ENCODE results near the gene KHK.
A peak's percentile ranks its signal among the peaks of the same experiment; 100 is the strongest.
"Not testable (repeated sequence)": the region's sequence is repeated elsewhere in the genome, so short reads cannot be mapped to it uniquely, and the experiment has no call there.

KHK gene

GRCh38 chr2:27095745-27096651, 9.4 kb downstream of the KHK start:
- peak; percentile 88 for DNase-seq (ENCODE audit: low spot score)

- no peak for DNase-seq (ENCODE audit: low spot score)
These were observed 10.3 kb downstream of the KHK start for GRCh38 chr2:27096748-27097297.

DNA sequence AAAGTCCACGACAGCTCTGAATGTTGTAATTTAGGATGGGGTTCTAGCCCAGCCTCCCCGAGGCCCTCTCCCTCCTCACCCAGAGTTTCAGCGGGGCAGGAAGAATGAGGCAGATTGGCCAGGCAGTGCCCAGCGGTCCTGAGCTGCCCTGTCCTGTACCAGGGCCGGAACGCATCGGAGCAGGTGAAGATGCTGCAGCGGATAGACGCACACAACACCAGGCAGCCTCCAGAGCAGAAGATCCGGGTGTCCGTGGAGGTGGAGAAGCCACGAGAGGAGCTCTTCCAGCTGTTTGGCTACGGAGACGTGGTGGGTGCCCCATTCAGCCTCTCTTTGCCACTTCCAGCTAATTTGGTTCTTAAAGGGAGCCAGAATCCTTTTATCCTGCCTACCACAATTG, 10.8 kb downstream of the KHK start:
- DNase-seq (ENCODE audit: low spot score): no peak

- DNase-seq (ENCODE audit: low spot score): no peak
These were observed 12.9 kb downstream of the KHK start for GRCh38 chr2:27099334-27099955.

DNA sequence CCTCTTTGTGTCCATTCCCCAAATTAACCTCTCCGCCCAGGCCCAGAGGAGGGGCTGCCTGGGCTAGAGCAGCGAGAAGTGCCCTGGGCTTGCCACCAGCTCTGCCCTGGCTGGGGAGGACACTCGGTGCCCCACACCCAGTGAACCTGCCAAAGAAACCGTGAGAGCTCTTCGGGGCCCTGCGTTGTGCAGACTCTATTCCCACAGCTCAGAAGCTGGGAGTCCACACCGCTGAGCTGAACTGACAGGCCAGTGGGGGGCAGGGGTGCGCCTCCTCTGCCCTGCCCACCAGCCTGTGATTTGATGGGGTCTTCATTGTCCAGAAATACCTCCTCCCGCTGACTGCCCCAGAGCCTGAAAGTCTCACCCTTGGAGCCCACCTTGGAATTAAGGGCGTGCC, 13.5 kb downstream of the KHK start:
- no peak for DNase-seq (ENCODE audit: low spot score)

DNA sequence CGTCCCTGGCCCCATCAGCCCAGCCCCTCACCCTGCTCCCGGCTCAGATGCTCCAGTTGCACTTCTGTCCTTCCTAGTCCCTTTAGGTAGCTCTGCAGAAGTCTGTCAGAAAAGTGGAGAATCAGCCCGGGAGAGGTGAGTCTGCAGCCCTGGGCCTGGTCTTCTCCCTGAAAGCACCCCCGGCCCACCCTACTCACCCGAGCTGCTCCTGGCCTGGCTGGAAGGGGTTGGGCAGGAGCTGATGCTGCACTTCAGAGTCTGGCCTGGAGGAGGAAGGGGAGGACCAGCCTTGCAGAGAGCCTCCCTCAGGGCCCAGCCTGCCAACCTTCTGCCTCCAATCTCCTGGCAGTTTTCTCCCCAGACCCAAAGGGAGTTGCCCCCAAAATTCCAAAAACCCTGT, 15.8 kb downstream of the KHK start:
- DNase-seq (ENCODE audit: low spot score): no peak

DNA sequence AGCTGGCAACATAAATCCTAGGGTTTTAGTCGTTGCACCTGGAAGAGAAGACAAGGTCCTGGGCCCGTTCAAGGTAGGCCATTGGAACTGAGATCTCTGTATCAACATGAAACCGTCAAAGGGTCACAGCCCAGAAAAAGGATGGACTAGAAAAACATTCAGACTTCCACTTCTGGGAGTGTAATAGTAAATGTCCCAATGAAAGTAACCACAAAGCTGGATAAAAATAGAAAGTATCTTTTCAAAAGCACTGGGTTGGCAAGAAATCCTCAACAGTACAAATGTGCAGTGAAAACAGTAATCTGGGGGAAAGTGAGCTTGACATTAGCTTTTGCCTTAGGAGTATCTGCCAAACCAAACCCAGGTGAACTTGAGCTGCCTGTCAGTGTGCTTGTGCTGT, 19.4 kb downstream of the KHK start:
- no peak for DNase-seq (ENCODE audit: low spot score)

- DNase-seq (ENCODE audit: low spot score): no peak
These were observed 21.6 kb downstream of the KHK start for GRCh38 chr2:27108221-27108620.

GRCh38 chr2:27109083-27109482, 22.5 kb downstream of the KHK start:
- DNase-seq (ENCODE audit: low spot score): no peak

DNA sequence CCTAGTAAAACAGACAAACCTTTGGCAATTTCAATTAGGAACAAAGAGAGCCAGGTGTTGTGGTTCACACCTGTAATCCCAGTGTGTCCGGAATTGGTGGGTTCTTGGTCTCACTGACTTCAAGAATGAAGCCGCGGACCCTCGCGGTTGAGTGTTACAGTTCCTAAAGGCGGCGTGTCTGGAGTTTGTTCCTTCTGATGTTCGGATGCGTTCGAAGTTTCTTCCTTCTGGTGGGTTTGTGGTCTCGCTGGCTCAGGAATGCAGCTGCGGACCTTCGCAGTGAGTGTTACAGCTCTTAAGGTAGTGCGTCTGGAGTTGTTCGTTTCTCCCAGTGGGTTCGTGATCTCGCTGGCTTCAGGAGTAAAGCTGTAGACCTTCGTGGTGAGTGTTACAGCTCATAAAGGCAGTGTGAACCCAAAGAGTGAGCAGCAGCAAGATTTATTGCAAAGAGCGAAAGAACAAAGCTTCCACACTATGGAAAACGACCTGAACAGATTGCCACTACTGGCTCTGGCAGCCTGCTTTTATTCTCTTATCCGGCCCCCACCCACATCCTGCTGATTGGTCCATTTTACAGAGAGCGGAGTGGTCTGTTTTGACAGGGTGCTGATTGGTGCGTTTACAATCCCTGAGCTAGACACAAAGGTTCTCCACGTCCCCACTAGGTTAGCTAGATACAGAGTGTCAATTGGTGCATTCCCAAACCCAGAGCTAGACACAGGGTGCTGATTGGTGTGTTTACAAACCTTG, 24.2 kb downstream of the KHK start:
- DNase-seq (ENCODE audit: low spot score): not testable (repeated sequence)

- DNase-seq (ENCODE audit: low spot score): not testable (repeated sequence)
These were observed 25.0 kb downstream of the KHK start for GRCh38 chr2:27111392-27112078.

GRCh38 chr2:27115519-27115918, 28.9 kb downstream of the KHK start:
- DNase-seq (ENCODE audit: low spot score): no peak

DNA sequence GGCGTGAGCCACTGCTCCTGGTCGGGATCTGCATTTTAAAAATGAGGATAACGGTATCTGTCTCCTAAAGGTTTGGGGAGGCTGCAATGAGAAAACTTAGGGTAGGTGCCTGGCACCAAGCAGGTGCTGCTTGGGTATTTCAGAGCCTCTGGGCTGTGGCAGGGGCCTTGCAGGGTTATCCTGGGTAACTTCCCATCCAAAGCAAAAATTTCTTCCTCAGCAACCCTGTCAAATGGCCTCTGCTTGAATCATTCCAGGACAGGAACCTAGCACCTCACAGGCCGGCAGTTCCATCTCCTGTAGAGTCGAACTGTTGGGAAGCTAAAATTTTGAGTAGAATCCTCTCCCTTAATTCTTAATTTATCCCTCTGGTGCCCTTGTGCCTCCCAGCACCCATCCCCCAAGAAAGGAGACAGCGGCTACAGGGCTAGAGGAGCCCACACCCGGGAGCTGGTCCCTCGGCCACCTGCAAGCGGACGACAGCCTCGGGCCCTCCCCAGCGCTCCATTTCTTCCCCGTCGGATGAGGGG, 31.5 kb downstream of the KHK start:
- DNase-seq (ENCODE audit: low spot score): no peak

GRCh38 chr2:27118525-27119329, 32.2 kb downstream of the KHK start, which contains the start of gene CGREF1:
Gene CGREF1 (minus strand): TSS chr2:27119128. CDS start chr2:27104366, 14,762 bp downstream.
- DNase-seq (ENCODE audit: low spot score): peak; percentile 76

DNA sequence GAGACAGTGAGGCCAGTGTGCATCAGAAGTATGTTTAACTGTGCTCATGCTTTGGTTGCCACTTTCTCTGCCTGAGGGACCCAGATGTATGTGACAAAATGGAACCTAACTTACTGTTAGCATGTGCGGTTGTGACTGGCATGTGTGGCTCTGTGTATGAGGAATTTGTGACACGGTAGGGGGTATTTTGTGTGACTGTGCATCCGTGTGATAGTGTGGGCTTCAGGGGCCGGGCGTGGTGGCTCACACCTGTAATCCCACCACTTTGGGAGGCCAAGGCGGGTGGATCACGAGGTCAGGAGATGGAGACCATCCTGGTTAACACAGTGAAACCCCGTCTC, 32.7 kb downstream of the KHK start:
- DNase-seq (ENCODE audit: low spot score): not testable (repeated sequence)

GRCh38 chr2:27121906-27122305, 35.3 kb downstream of the KHK start:
- DNase-seq (ENCODE audit: low spot score): no peak

DNA sequence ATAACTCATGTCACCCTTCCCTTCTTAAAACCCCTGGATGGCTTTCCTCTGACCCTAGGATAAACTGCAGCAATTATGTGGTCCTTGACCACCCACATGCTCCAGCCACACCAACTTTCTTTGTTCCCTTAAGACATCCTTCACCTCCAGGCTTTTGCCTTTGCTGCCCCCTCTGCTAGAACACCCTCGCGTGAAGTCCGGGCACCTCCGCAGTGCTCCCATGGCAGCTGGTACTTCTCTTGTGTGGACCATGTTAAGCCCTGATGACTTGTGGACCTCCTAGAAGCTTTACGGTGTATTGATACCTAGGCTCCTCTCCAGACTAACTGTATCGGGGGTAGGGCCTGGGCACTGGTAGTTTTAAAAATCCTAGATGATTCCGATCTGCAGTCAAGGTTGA, 36.2 kb downstream of the KHK start:
- no peak for DNase-seq (ENCODE audit: low spot score)

DNA sequence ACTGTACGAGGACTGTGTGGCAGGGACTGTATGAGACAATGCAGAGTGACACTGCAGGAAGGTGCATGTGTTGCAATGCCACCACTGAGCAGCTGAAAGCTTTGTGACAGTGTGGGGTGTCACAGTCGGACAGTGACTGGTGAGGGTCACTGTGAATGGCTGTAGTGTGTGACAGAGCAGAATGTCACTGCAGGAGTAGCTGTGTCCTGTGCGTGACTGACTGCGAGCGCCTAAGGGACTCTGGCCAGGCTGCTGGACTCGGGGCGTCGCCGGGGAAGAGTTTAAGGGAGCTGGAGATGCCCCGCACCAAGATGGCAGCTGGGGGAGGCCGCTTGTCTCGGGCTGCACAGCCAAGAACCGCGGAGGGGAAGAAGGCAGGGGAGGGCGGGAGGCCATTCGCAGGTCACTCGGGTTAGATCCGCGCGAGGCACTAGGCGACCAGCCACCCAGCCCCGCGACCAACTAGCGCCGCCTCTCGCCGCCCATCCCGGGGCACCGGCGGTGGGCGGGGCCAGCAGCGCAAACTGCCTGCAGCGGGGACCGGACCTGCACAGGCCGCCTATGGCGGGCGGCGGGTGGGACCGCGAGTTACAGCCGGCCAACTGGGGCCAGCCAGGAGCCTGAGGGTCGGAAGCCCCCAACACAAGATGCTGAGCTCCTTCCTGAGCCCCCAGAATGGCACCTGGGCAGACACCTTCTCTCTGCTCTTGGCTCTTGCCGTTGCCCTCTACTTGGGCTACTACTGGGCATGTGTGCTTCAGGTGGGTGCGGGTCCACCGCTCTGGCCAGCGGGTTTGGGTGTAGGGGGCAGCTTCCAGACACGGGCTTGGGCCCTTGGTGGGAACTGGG, 37.0 kb downstream of the KHK start, which contains the start of gene ABHD1:
Gene ABHD1, plus strand, starts transcription at position 514 of the 849 bp plus-strand sequence. Its CDS starts 134 bp downstream, at position 648.
- peak; percentile 84 for DNase-seq (ENCODE audit: low spot score)

GRCh38 chr2:27125104-27125503, 38.5 kb downstream of the KHK start:
- DNase-seq (ENCODE audit: low spot score): no peak

DNA sequence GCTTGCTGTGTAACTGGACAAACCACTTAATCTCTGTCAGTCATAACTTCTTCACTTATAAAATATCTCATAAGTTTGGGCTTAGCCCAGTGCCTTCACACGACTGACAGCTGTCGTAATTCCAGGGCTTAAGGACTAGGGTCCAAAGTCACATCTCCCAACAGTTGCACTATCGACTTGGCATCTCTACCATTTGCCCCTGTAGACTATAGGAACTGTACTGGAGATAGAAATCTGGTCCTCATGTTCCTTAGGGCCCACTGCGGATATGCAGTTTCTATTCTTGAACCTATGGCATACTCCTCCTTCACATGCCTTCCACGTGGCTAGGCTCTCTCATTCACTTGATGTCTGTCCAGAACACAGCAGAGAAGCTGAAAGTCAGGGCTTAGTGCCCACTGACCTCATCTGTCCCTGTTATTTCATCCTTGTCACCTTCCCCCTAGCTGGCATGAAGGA, 39.7 kb downstream of the KHK start:
- DNase-seq (ENCODE audit: low spot score): no peak

All from iPS-NIHi11 (cell line).